ENCODE measurements around the gene MZB1.

DNA sequence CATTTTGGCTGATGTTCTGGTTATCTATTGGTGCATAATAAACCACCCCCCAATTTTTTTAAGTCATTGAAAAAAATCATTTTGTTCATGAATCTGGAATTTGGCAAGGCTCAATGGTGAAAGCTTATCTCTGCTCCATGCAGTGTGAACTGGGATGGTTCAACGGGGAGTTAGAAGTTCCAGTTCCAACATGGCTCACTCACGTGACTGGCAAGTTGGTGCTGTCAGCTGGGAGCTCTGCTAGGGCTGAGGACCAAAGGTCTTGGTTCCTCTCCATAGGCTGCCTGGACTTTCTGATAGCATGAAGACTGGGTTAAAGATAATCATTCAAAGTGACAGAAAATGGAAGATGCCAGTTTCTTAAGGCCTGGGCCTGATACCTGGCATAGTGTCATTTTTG, 17.2 kb upstream of the MZB1 start:
- no peak for TF ChIP-seq POLR2A (IDR thresholded peaks at IDR 0.05)
- TF ChIP-seq, protein P1, sequence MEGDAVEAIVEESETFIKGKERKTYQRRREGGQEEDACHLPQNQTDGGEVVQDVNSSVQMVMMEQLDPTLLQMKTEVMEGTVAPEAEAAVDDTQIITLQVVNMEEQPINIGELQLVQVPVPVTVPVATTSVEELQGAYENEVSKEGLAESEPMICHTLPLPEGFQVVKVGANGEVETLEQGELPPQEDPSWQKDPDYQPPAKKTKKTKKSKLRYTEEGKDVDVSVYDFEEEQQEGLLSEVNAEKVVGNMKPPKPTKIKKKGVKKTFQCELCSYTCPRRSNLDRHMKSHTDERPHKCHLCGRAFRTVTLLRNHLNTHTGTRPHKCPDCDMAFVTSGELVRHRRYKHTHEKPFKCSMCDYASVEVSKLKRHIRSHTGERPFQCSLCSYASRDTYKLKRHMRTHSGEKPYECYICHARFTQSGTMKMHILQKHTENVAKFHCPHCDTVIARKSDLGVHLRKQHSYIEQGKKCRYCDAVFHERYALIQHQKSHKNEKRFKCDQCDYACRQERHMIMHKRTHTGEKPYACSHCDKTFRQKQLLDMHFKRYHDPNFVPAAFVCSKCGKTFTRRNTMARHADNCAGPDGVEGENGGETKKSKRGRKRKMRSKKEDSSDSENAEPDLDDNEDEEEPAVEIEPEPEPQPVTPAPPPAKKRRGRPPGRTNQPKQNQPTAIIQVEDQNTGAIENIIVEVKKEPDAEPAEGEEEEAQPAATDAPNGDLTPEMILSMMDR (IDR thresholded peaks at IDR 0.05), result no peak

Data from thyroid gland (tissue), 4 donors.